HCT116 (cell line): ENCODE data around the gene KLHL25.

Experiments used
- CTCF ChIP-seq, 3 experiments: fragments of 200-600 bp in 1 of 3; sonication (generic) in 1 of 3; IDR thresholded peaks in 2 of 3; conservative IDR thresholded peaks in 1 of 3; 2 replicates each; pipeline ENCODE4 v1.5.1; 2012 to 2017; ENCODE audit warnings: low read depth in 2 of 3, low read length in 2 of 3, antibody characterized with exemption in 1 of 3, borderline replicate concordance in 1 of 3, control low read depth in 1 of 3, mild to moderate bottlenecking in 1 of 3, mixed read lengths in 1 of 3, mixed run types in 1 of 3, moderate library complexity in 1 of 3; ENCODE audit not compliant: insufficient read depth in 1 of 3
- ELF1 ChIP-seq: IDR thresholded peaks from 2 replicates; pipeline ENCODE4 v1.6.1; 2012; ENCODE audit warnings: low read depth, borderline replicate concordance
- REST ChIP-seq: IDR thresholded peaks from 2 replicates; pipeline ENCODE4 v1.6.1; 2012; ENCODE audit warnings: low read depth
- ZBTB33 ChIP-seq: IDR thresholded peaks from 2 replicates; pipeline ENCODE4 v1.6.1; 2011; ENCODE audit warnings: mild to moderate bottlenecking, low read length, moderate library complexity; ENCODE audit not compliant: insufficient replicate concordance; ENCODE audit errors: extremely low read depth
- ZNF274 ChIP-seq: fragments of 200-500 bp; sonication (Bioruptor generic); IDR thresholded peaks from 2 replicates; pipeline ENCODE4 v1.6.1; 2014; ENCODE audit warnings: mild to moderate bottlenecking, low read depth, low read length, inconsistent platforms

DNA sequence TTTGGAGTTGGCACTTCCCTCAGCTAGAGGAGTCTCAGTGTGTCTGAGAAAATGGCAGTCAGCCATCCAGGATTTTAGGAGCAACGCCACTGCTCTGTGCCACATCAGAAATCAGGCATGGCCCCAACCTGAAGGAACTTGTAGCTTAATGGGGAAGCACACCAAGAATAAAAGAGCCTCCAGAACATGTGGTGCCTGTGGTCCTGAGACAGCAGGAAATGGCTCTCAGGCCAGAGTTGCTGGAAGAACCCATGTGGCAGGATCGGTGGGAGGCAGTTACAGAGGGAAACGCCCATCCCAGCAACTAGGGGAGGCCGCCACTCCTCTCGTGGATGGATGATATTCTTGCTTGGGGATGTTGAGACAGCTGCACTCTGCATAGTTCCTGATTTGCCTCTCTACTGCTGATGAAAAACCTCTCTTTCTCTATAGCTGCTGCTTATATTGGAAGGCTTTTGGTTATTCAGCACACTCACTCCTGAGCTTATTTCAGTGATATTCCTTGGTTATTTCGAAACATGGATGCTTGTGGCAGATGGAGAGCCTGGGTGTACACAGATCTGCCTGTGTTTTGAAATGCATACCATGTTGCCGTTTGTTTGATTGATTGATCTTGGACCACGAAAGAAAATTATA lies 52.4 kb downstream of the KLHL25 start:
- no peak for TF ChIP-seq ELF1
- no peak for TF ChIP-seq REST
- TF ChIP-seq ZNF274: no peak
- no peak for TF ChIP-seq CTCF (IDR thresholded peaks at IDR 0.05 in 2 of 3, conservative IDR thresholded peaks at IDR 0.05 in 1 of 3; ENCODE audit: borderline replicate concordance in 1 of 3, insufficient read depth in 1 of 3, low read depth in 2 of 3, low read length in 2 of 3)
- TF ChIP-seq ZBTB33: no peak
